ENCODE results near the gene SEC14L1.

SEC14L1 gene

DNA sequence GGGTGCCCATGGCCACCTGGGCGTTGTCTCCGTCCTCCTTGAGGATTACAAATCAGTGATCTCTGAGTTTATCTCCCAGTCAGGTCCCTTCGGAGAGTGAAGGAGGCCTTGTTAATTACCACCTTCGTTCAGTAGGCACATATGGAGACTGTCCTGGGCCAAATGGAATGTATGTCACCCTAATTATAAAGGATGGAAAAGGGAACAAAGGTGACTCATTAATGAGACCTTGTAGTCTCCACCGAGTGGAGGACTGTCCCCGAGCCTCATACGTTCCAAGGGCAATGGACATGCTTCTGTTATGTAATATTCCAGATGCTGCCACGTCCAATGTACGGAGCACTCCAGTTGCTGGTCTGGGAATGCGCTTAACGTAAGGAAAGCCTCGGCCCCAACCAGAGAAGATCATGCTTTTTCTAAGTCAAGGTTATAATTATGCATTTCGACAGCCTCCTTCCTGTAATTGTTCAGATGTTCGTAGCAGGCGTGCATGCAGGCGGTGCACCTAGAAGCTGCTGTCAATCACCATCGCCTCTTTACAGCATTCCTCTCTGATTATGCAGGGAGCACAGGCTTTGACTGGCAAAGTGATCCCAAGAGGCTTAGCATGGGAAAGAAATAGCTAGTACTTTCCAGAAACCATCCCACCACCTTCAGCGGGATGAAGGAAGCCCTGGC, 22.4 kb upstream of the SEC14L1 start:
- H4K12ac ChIP-seq (ENCODE audit: low read depth, low read length): no peak overlapping the region
- no peak overlapping the region for H2AFZ ChIP-seq (ENCODE audit: insufficient read depth, low read length, poor library complexity)
- no peak overlapping the region for H4K8ac ChIP-seq (ENCODE audit: low read depth, low read length)
- no peak overlapping the region for H3K4ac ChIP-seq (ENCODE audit: low read depth, low read length)
- H4K91ac ChIP-seq (ENCODE audit: low read depth, low read length): no peak overlapping the region
- no peak overlapping the region for H3K27ac ChIP-seq (ENCODE audit: low read depth, low read length)
- no peak overlapping the region for H2BK120ac ChIP-seq (ENCODE audit: insufficient read depth, low read length, poor library complexity)
- no peaks in the 10 kb centered on the region for H3K27me3 ChIP-seq (ENCODE audit: insufficient read depth, low read length)
- DNase-seq: peak; percentile 95
- H2BK5ac ChIP-seq (ENCODE audit: low read depth, low read length, poor library complexity): no peak overlapping the region
- no peak overlapping the region for H3K14ac ChIP-seq (ENCODE audit: low read length)
- H3K9me3 ChIP-seq (ENCODE audit: insufficient read depth, low read depth, low read length): peaks cover 1% of the 10 kb centered on the region
- no peak overlapping the region for H3K18ac ChIP-seq (ENCODE audit: low read length)
- H2BK12ac ChIP-seq (ENCODE audit: low read length): no peak overlapping the region
- peaks cover 5 to 19% of the 10 kb centered on the region in 2 experiments for H3K4me1 ChIP-seq (ENCODE audit: control insufficient read depth in 1 of 2, insufficient read depth in 2 of 2, low read length in 2 of 2)
- no peak overlapping the region for H3K9ac ChIP-seq (ENCODE audit: low read length)
- no peaks in the 10 kb centered on the region for H3K79me2 ChIP-seq (ENCODE audit: control insufficient read depth, insufficient read depth, low read length, poor library complexity)
- H2AK5ac ChIP-seq (ENCODE audit: low read length): peak overlapping the region; percentile 11
- H3K36me3 ChIP-seq (ENCODE audit: control insufficient read depth in 1 of 2, insufficient read depth in 2 of 2, low read length in 2 of 2): no peaks in the 10 kb centered on the region
- no peak overlapping the region for H3K4me2 ChIP-seq (ENCODE audit: low read length)
- H3K79me1 ChIP-seq (ENCODE audit: low read length): peaks cover 8% of the 10 kb centered on the region
- H3K23ac ChIP-seq (ENCODE audit: low read length): no peak overlapping the region
- no CpG with 5 or more reads among the region's 18 CpGs for WGBS (ENCODE audit: extremely low coverage, insufficient coverage, insufficient read length)
- H3K4me3 ChIP-seq (ENCODE audit: low read depth, low read length): no peak overlapping the region

DNA sequence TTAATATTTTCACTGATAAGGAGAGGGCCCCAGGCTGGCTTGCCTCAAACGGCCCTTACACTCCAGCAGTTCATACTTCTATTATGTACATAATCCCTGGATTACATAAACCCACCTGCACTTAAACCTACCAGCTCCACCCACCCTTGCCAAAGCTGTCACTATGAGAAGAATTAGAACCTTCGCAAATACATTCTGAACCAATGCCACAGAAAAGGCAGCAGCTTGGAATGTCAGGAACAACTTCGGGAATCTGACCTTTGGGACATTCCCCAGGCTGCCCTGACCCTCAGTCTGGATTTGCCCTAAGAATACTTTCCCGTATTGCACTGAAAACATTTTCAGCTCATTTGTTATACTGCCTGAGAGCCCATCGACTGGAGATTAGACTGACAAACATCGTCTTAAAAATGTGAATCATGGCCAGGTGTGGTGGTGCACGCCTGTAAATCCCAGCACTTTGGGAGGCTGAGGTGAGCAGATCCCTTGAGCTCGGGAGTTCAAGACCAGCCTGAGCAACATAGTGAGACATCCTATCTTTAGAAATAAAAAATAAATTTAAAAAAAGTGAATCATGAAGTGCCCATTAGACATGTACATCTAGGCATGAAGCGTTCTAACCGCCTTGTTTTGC, 21.0 kb upstream of the SEC14L1 start:
- Histone ChIP-seq H3K4ac (ENCODE audit: low read depth, low read length) (no peak overlapping the region), H2AFZ (ENCODE audit: insufficient read depth, low read length, poor library complexity) (no peak overlapping the region), H3K9ac (ENCODE audit: low read length) (no peak overlapping the region), H2BK5ac (ENCODE audit: low read depth, low read length, poor library complexity) (peak overlapping the region; percentile 26), H3K23ac (ENCODE audit: low read length) (no peak overlapping the region), H3K4me3 (ENCODE audit: low read depth, low read length) (no peak overlapping the region), H3K18ac (ENCODE audit: low read length) (no peak overlapping the region), H3K27ac (ENCODE audit: low read depth, low read length) (peak overlapping the region; percentile 7), H2BK120ac (ENCODE audit: insufficient read depth, low read length, poor library complexity) (peak overlapping the region; percentile 30), H4K8ac (ENCODE audit: low read depth, low read length) (no peak overlapping the region), H3K14ac (ENCODE audit: low read length) (peak overlapping the region; percentile 39), H2BK12ac (ENCODE audit: low read length) (peak overlapping the region; percentile 27), H3K27me3 (ENCODE audit: insufficient read depth, low read length) (no peaks in the 10 kb centered on the region), H3K79me2 (ENCODE audit: control insufficient read depth, insufficient read depth, low read length, poor library complexity) (no peaks in the 10 kb centered on the region), H3K4me2 (ENCODE audit: low read length) (no peak overlapping the region), H2AK5ac (ENCODE audit: low read length) (no peak overlapping the region), H4K91ac (ENCODE audit: low read depth, low read length) (no peak overlapping the region), H3K9me3 (ENCODE audit: insufficient read depth, low read depth, low read length) (peaks cover 1% of the 10 kb centered on the region), H3K4me1 (ENCODE audit: control insufficient read depth in 1 of 2, insufficient read depth in 2 of 2, low read length in 2 of 2) (peaks cover 13 to 28% of the 10 kb centered on the region in 2 experiments), H4K12ac (ENCODE audit: low read depth, low read length) (no peak overlapping the region), H3K79me1 (ENCODE audit: low read length) (peaks cover 18% of the 10 kb centered on the region), H3K36me3 (ENCODE audit: control insufficient read depth in 1 of 2, insufficient read depth in 2 of 2, low read length in 2 of 2) (no peaks in the 10 kb centered on the region)
- DNase-seq: peak; percentile 97 to 98
- no CpG with 5 or more reads among the region's 10 CpGs for WGBS (ENCODE audit: extremely low coverage, insufficient coverage, insufficient read length)

DNA sequence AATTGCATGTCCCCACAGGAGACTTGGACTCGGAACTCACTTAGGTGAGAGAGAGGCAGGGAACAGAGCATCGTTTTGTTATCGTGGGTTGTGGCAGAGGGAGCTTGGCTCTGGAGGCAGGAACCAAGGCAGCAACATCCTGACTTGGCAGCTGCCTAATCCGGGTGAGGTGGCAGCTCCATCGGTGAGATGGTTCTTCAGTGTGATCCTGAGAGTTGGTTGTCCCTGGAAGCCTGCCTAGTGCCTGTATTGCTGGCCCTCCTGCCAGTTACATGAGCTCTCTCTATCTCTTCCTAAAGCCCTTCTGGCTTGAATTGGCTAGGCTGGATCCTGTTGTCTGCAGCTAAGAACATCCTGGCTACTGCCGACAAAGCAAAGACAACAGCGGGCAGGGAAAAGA, 19.9 kb upstream of the SEC14L1 start:
- no peak overlapping the region for H4K8ac ChIP-seq (ENCODE audit: low read depth, low read length)
- no peaks in the 10 kb centered on the region for H3K79me2 ChIP-seq (ENCODE audit: control insufficient read depth, insufficient read depth, low read length, poor library complexity)
- H3K27ac ChIP-seq (ENCODE audit: low read depth, low read length): no peak overlapping the region
- no peak overlapping the region for H3K4ac ChIP-seq (ENCODE audit: low read depth, low read length)
- H3K4me2 ChIP-seq (ENCODE audit: low read length): no peak overlapping the region
- H4K91ac ChIP-seq (ENCODE audit: low read depth, low read length): peak overlapping the region; percentile 52
- H3K79me1 ChIP-seq (ENCODE audit: low read length): peaks cover 18% of the 10 kb centered on the region
- WGBS (ENCODE audit: extremely low coverage, insufficient coverage, insufficient read length): no CpG with 5 or more reads among the region's 7 CpGs
- no peak overlapping the region for H3K9ac ChIP-seq (ENCODE audit: low read length)
- peaks cover 13 to 28% of the 10 kb centered on the region in 2 experiments for H3K4me1 ChIP-seq (ENCODE audit: control insufficient read depth in 1 of 2, insufficient read depth in 2 of 2, low read length in 2 of 2)
- no peak for DNase-seq
- H3K9me3 ChIP-seq (ENCODE audit: insufficient read depth, low read depth, low read length): peaks cover 1% of the 10 kb centered on the region
- no peak overlapping the region for H3K18ac ChIP-seq (ENCODE audit: low read length)
- no peak overlapping the region for H4K12ac ChIP-seq (ENCODE audit: low read depth, low read length)
- H2BK5ac ChIP-seq (ENCODE audit: low read depth, low read length, poor library complexity): peak overlapping the region; percentile 43
- H2BK120ac ChIP-seq (ENCODE audit: insufficient read depth, low read length, poor library complexity): peak overlapping the region; percentile 23
- H3K36me3 ChIP-seq (ENCODE audit: control insufficient read depth in 1 of 2, insufficient read depth in 2 of 2, low read length in 2 of 2): no peaks in the 10 kb centered on the region
- H3K14ac ChIP-seq (ENCODE audit: low read length): peak overlapping the region; percentile 0
- peak overlapping the region; percentile 83 for H2BK12ac ChIP-seq (ENCODE audit: low read length)
- peak overlapping the region; percentile 50 for H2AK5ac ChIP-seq (ENCODE audit: low read length)
- no peak overlapping the region for H3K4me3 ChIP-seq (ENCODE audit: low read depth, low read length)
- H3K23ac ChIP-seq (ENCODE audit: low read length): no peak overlapping the region
- no peak overlapping the region for H2AFZ ChIP-seq (ENCODE audit: insufficient read depth, low read length, poor library complexity)
- H3K27me3 ChIP-seq (ENCODE audit: insufficient read depth, low read length): no peaks in the 10 kb centered on the region

DNA sequence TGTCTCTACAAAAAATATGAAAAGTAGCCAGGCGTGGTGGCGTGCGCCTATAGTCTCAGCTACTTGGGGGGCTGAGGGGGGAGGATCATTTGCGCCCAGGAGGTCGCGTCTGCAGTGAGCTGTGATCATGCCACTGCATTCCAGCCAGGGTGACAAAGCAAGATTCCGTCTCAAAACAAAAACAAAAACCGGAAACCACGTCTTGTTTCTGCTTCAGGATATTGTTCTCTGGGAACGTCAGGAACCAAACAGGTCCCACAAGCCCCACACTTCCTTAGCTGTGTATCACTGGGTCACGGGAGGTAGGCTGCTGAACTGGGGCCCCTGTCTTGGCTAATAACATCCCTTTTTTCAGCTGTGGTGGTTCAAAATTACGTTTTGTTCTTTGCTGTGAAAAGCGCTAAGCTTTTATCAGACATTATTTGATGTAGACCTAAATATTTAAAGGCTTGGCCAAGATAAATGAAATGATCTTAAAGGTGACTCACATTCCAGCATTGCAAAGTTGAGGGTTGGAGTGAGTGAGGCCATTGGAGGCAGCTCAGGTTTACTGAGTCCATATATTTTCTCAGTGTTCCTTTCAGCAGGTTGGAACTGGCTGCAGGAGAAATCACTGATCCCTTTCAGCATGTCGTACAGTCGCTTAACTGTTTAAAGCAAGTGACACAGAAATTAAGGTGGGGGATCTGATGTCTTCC, 16.4 kb upstream of the SEC14L1 start:
- Histone ChIP-seq H3K27me3 (ENCODE audit: insufficient read depth, low read length) (no peaks in the 10 kb centered on the region), H2BK120ac (ENCODE audit: insufficient read depth, low read length, poor library complexity) (peak overlapping the region; percentile 92), H2BK12ac (ENCODE audit: low read length) (peak overlapping the region; percentile 90), H4K12ac (ENCODE audit: low read depth, low read length) (no peak overlapping the region), H3K18ac (ENCODE audit: low read length) (peak overlapping the region; percentile 11), H2BK5ac (ENCODE audit: low read depth, low read length, poor library complexity) (peak overlapping the region; percentile 74), H3K79me1 (ENCODE audit: low read length) (peaks cover 17% of the 10 kb centered on the region), H3K27ac (ENCODE audit: low read depth, low read length) (peak overlapping the region; percentile 61), H2AK5ac (ENCODE audit: low read length) (no peak overlapping the region), H3K9me3 (ENCODE audit: insufficient read depth, low read depth, low read length) (peaks cover 1% of the 10 kb centered on the region), H3K9ac (ENCODE audit: low read length) (no peak overlapping the region), H3K36me3 (ENCODE audit: control insufficient read depth in 1 of 2, insufficient read depth in 2 of 2, low read length in 2 of 2) (no peaks in the 10 kb centered on the region), H3K4me1 (ENCODE audit: control insufficient read depth in 1 of 2, insufficient read depth in 2 of 2, low read length in 2 of 2) (peaks cover 8 to 17% of the 10 kb centered on the region in 2 experiments), H3K4me2 (ENCODE audit: low read length) (no peak overlapping the region), H3K4me3 (ENCODE audit: low read depth, low read length) (no peak overlapping the region), H3K4ac (ENCODE audit: low read depth, low read length) (no peak overlapping the region), H4K8ac (ENCODE audit: low read depth, low read length) (peak overlapping the region; percentile 74), H2AFZ (ENCODE audit: insufficient read depth, low read length, poor library complexity) (peak overlapping the region; percentile 75), H4K91ac (ENCODE audit: low read depth, low read length) (peak overlapping the region; percentile 92), H3K14ac (ENCODE audit: low read length) (peak overlapping the region; percentile 86), H3K23ac (ENCODE audit: low read length) (no peak overlapping the region), H3K79me2 (ENCODE audit: control insufficient read depth, insufficient read depth, low read length, poor library complexity) (no peaks in the 10 kb centered on the region)
- no CpG with 5 or more reads among the region's 15 CpGs for WGBS (ENCODE audit: extremely low coverage, insufficient coverage, insufficient read length)
- peak; percentile 74 to 84 for DNase-seq

Measured in trophoblast cell (in vitro differentiated cells and primary cell).